ENCODE data around the gene RNF20.

Gene RNF20, protein sequence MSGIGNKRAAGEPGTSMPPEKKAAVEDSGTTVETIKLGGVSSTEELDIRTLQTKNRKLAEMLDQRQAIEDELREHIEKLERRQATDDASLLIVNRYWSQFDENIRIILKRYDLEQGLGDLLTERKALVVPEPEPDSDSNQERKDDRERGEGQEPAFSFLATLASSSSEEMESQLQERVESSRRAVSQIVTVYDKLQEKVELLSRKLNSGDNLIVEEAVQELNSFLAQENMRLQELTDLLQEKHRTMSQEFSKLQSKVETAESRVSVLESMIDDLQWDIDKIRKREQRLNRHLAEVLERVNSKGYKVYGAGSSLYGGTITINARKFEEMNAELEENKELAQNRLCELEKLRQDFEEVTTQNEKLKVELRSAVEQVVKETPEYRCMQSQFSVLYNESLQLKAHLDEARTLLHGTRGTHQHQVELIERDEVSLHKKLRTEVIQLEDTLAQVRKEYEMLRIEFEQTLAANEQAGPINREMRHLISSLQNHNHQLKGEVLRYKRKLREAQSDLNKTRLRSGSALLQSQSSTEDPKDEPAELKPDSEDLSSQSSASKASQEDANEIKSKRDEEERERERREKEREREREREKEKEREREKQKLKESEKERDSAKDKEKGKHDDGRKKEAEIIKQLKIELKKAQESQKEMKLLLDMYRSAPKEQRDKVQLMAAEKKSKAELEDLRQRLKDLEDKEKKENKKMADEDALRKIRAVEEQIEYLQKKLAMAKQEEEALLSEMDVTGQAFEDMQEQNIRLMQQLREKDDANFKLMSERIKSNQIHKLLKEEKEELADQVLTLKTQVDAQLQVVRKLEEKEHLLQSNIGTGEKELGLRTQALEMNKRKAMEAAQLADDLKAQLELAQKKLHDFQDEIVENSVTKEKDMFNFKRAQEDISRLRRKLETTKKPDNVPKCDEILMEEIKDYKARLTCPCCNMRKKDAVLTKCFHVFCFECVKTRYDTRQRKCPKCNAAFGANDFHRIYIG

DNA sequence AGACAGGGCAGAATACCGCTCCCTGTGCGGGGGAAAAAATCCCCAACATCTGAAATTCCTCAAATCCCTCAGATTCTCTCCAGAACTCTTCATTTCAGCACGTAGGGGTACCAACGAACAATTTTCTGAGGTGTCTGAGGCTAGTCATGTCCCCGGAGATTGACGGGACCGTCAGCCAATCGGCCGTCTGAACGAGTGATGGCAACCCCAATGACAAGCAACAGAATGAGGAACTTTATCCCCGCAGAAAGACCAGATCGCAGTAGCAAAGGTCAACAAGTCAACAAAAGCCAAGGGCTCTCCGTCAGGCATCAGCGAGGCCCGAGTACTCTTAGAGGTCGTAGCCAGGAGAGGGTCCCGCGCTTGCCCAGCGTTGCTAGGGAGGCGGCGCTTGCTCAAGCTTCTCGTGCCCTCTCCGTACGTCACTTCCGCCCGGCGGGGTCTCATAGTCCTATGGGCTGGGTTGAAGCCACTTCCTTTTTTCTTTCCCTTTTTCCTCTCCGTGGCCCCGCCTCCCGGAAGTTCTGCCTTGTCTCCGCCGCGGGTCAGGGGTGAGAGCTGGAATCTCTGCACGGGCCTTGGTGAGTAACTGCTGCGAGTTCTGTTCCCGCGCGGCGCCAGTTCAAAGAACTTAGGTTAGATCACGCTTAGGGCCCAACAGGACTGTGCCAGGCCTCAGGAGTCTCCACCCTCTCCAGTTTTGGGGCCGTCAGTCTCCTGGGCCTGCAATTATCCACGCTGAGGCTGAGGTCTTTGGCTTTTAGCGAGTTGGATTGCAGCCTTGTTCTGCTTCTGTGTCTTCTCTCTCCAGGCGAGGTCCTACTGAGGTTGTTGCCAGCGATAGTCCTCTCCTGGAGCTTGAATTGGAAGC is at the start of gene RNF20:
Gene RNF20 (plus strand): TSS at position 520 of the 871 bp plus-strand sequence. CDS start 1,571 bp downstream, outside the sequence.
- TF ChIP-seq, protein P1, sequence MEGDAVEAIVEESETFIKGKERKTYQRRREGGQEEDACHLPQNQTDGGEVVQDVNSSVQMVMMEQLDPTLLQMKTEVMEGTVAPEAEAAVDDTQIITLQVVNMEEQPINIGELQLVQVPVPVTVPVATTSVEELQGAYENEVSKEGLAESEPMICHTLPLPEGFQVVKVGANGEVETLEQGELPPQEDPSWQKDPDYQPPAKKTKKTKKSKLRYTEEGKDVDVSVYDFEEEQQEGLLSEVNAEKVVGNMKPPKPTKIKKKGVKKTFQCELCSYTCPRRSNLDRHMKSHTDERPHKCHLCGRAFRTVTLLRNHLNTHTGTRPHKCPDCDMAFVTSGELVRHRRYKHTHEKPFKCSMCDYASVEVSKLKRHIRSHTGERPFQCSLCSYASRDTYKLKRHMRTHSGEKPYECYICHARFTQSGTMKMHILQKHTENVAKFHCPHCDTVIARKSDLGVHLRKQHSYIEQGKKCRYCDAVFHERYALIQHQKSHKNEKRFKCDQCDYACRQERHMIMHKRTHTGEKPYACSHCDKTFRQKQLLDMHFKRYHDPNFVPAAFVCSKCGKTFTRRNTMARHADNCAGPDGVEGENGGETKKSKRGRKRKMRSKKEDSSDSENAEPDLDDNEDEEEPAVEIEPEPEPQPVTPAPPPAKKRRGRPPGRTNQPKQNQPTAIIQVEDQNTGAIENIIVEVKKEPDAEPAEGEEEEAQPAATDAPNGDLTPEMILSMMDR (IDR thresholded peaks at IDR 0.05; ENCODE audit: insufficient read depth, low read length, poor library complexity, severe bottlenecking): no peak
- no peak for TF ChIP-seq EZH2phosphoT487 (conservative IDR thresholded peaks at IDR 0.05; ENCODE audit: low read length)
- Histone ChIP-seq H3K36me3 (ENCODE audit: low read length) (peaks cover 17% of the 10 kb centered on the region; the same call in 1 of the 2 replicates), H3K9me3 (ENCODE audit: insufficient read depth, low read length) (no peaks in the 10 kb centered on the region), H4K20me1 (ENCODE audit: low read depth, low read length) (peaks cover 12% of the 10 kb centered on the region), H3K4me2 (ENCODE audit: low read depth, low read length, poor library complexity, severe bottlenecking) (peak within 1 kb of the TSS; percentile 92), H3K9ac (ENCODE audit: low read length) (peak within 1 kb of the TSS; percentile 78), H3K4me3 (ENCODE audit: insufficient read depth, low read length, poor library complexity, severe bottlenecking) (peak within 1 kb of the TSS; percentile 73), H2AFZ (ENCODE audit: low read depth, low read length, severe bottlenecking) (peak within 1 kb of the TSS; percentile 97), H3K9me2 (replicated peaks; ENCODE audit: insufficient read depth, low read length) (no peaks in the 10 kb centered on the region), H3K27me3 (ENCODE audit: low read length) (no peaks in the 10 kb centered on the region), H3F3A (ENCODE audit: insufficient read depth) (no peaks in the 10 kb centered on the region), H3K27ac (ENCODE audit: low read depth, low read length) (peak within 1 kb of the TSS; percentile 82), H3K79me2 (ENCODE audit: insufficient read depth, low read length) (peaks cover 46% of the 10 kb centered on the region)

DNA sequence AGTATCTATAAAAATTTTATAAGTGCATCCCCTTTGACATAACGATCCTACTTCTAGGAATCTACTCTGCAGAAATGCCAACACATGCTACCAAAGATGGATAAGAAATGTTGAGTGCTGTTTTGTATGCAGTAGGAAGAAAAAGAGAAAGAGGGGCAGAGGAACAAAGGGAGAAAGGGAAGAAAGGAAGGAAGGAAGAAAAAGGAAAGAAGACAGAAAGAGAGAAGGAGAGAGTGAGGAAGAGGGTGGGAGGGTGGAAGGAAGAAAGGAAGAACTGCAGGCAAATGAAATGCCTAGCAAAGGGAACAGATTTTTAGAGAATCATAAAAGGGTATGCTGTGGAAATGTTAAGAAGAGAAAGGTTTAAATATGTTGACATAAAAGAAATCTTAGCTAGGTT is 49.6 kb upstream of the RNF20 start:
- Histone ChIP-seq H3K4me2 (ENCODE audit: low read depth, low read length, poor library complexity, severe bottlenecking) (no peak overlapping the region), H3K9ac (ENCODE audit: low read length) (no peak overlapping the region), H3K79me2 (ENCODE audit: insufficient read depth, low read length) (no peaks in the 10 kb centered on the region)

More for the DNA sequence above, 49.6 kb upstream of the RNF20 start:
- Histone ChIP-seq H3K27me3 (ENCODE audit: low read length) (no peaks in the 10 kb centered on the region), H4K20me1 (ENCODE audit: low read depth, low read length) (no peaks in the 10 kb centered on the region), H3K9me2 (replicated peaks; ENCODE audit: insufficient read depth, low read length) (no peaks in the 10 kb centered on the region), H3K27ac (ENCODE audit: low read depth, low read length) (no peak overlapping the region), H3K9me3 (ENCODE audit: insufficient read depth, low read length) (no peaks in the 10 kb centered on the region), H3K4me3 (ENCODE audit: insufficient read depth, low read length, poor library complexity, severe bottlenecking) (no peak overlapping the region), H3K36me3 (ENCODE audit: low read length) (no peaks in the 10 kb centered on the region), H3F3A (ENCODE audit: insufficient read depth) (no peaks in the 10 kb centered on the region), H2AFZ (ENCODE audit: low read depth, low read length, severe bottlenecking) (no peak overlapping the region)
- TF ChIP-seq EZH2phosphoT487 (conservative IDR thresholded peaks at IDR 0.05; ENCODE audit: low read length): no peak
- TF ChIP-seq, protein P1 (IDR thresholded peaks at IDR 0.05; ENCODE audit: insufficient read depth, low read length, poor library complexity, severe bottlenecking): no peak

Measured in SU-DHL-6 (cell line).